ENCODE results near the gene VAV2.

Gene VAV2

GRCh38 chr9:133727876-133728441 lies 264.2 kb downstream of the VAV2 start:
- Histone ChIP-seq H3K36me3 (ENCODE audit: low read length) (no peaks in the 10 kb centered on the region), H3K9ac (ENCODE audit: low read length) (no peak overlapping the region), H3K4me2 (ENCODE audit: low read depth, low read length, poor library complexity, severe bottlenecking) (no peak overlapping the region), H2AFZ (ENCODE audit: low read depth, low read length, severe bottlenecking) (no peak overlapping the region), H3K27me3 (ENCODE audit: low read length) (no peaks in the 10 kb centered on the region), H3F3A (ENCODE audit: insufficient read depth) (no peaks in the 10 kb centered on the region), H3K27ac (ENCODE audit: low read depth, low read length) (no peak overlapping the region), H4K20me1 (ENCODE audit: low read depth, low read length) (no peaks in the 10 kb centered on the region), H3K79me2 (ENCODE audit: insufficient read depth, low read length) (no peaks in the 10 kb centered on the region), H3K9me3 (ENCODE audit: insufficient read depth, low read length) (no peaks in the 10 kb centered on the region), H3K4me3 (ENCODE audit: insufficient read depth, low read length, poor library complexity, severe bottlenecking) (no peak overlapping the region), H3K9me2 (replicated peaks; ENCODE audit: insufficient read depth, low read length) (no peaks in the 10 kb centered on the region)
- no peak for TF ChIP-seq CTCF (IDR thresholded peaks at IDR 0.05; ENCODE audit: insufficient read depth, low read length, poor library complexity, severe bottlenecking)
- no peak for TF ChIP-seq EZH2phosphoT487 (conservative IDR thresholded peaks at IDR 0.05; ENCODE audit: low read length)

GRCh38 chr9:133727277-133727875 lies 264.7 kb downstream of the VAV2 start:
- no peak for TF ChIP-seq EZH2phosphoT487 (conservative IDR thresholded peaks at IDR 0.05; ENCODE audit: low read length)
- no peak for TF ChIP-seq CTCF (IDR thresholded peaks at IDR 0.05; ENCODE audit: insufficient read depth, low read length, poor library complexity, severe bottlenecking)

GRCh38 chr9:133726401-133727276 lies 265.5 kb downstream of the VAV2 start:
- Histone ChIP-seq H3F3A (ENCODE audit: insufficient read depth) (no peaks in the 10 kb centered on the region), H3K9me3 (ENCODE audit: insufficient read depth, low read length) (no peaks in the 10 kb centered on the region), H3K4me2 (ENCODE audit: low read depth, low read length, poor library complexity, severe bottlenecking) (no peak overlapping the region), H3K36me3 (ENCODE audit: low read length) (no peaks in the 10 kb centered on the region), H3K79me2 (ENCODE audit: insufficient read depth, low read length) (no peaks in the 10 kb centered on the region), H3K27me3 (ENCODE audit: low read length) (no peaks in the 10 kb centered on the region), H3K9me2 (replicated peaks; ENCODE audit: insufficient read depth, low read length) (no peaks in the 10 kb centered on the region), H3K9ac (ENCODE audit: low read length) (no peak overlapping the region), H2AFZ (ENCODE audit: low read depth, low read length, severe bottlenecking) (no peak overlapping the region), H3K27ac (ENCODE audit: low read depth, low read length) (no peak overlapping the region), H3K4me3 (ENCODE audit: insufficient read depth, low read length, poor library complexity, severe bottlenecking) (no peak overlapping the region), H4K20me1 (ENCODE audit: low read depth, low read length) (no peaks in the 10 kb centered on the region)
- TF ChIP-seq CTCF (IDR thresholded peaks at IDR 0.05; ENCODE audit: insufficient read depth, low read length, poor library complexity, severe bottlenecking) (peak; percentile 30), EZH2phosphoT487 (conservative IDR thresholded peaks at IDR 0.05; ENCODE audit: low read length) (no peak)

More at GRCh38 chr9:133727277-133727875, 264.7 kb downstream of the VAV2 start:
- Histone ChIP-seq H3K4me2 (ENCODE audit: low read depth, low read length, poor library complexity, severe bottlenecking) (no peak overlapping the region), H4K20me1 (ENCODE audit: low read depth, low read length) (no peaks in the 10 kb centered on the region), H3K27me3 (ENCODE audit: low read length) (no peaks in the 10 kb centered on the region), H3K27ac (ENCODE audit: low read depth, low read length) (no peak overlapping the region), H2AFZ (ENCODE audit: low read depth, low read length, severe bottlenecking) (no peak overlapping the region), H3K36me3 (ENCODE audit: low read length) (no peaks in the 10 kb centered on the region), H3K4me3 (ENCODE audit: insufficient read depth, low read length, poor library complexity, severe bottlenecking) (no peak overlapping the region), H3K9ac (ENCODE audit: low read length) (no peak overlapping the region), H3K9me2 (replicated peaks; ENCODE audit: insufficient read depth, low read length) (no peaks in the 10 kb centered on the region), H3K79me2 (ENCODE audit: insufficient read depth, low read length) (no peaks in the 10 kb centered on the region), H3K9me3 (ENCODE audit: insufficient read depth, low read length) (no peaks in the 10 kb centered on the region), H3F3A (ENCODE audit: insufficient read depth) (no peaks in the 10 kb centered on the region)
